Mesenchymal stem cell (in vitro differentiated cells and primary cell): ENCODE results near the gene MAP7D2.

ENCODE experiments used
- DNase-seq: peaks from one replicate; pipeline ENCODE4 v3.0.0-alpha.2; 2013
- H2AFZ ChIP-seq: one replicate; pipeline ENCODE4 v1.6.1; 2013; ENCODE audit warnings: low read depth, mild to moderate bottlenecking, control low read depth, inconsistent platforms, low read length, moderate library complexity
- H2AK5ac ChIP-seq: 2 replicates; pipeline ENCODE4 v1.6.1; 2013; ENCODE audit warnings: low read length, moderate library complexity, mild to moderate bottlenecking, inconsistent platforms; ENCODE audit not compliant: severe bottlenecking
- H2BK120ac ChIP-seq: one replicate; pipeline ENCODE4 v1.6.1; 2013; ENCODE audit warnings: low read depth, mild to moderate bottlenecking, inconsistent platforms, low read length, moderate library complexity
- H2BK12ac ChIP-seq, 2 experiments: one replicate each; pipeline ENCODE4 v1.6.1; 2013; ENCODE audit warnings: inconsistent platforms in 2 of 2, low read length in 2 of 2, mild to moderate bottlenecking in 2 of 2, moderate library complexity in 2 of 2, control low read depth in 1 of 2
- H2BK15ac ChIP-seq: one replicate; pipeline ENCODE4 v1.6.1; 2013; ENCODE audit warnings: mild to moderate bottlenecking, low read depth, inconsistent platforms; ENCODE audit not compliant: poor library complexity, severe bottlenecking
- H2BK5ac ChIP-seq: 2 replicates; pipeline ENCODE4 v1.6.1; 2013; ENCODE audit warnings: low read depth, mild to moderate bottlenecking, low read length, control low read depth, inconsistent platforms; ENCODE audit not compliant: poor library complexity, severe bottlenecking
- H3K14ac ChIP-seq, 2 experiments: one replicate each; pipeline ENCODE4 v1.6.1; 2013; ENCODE audit warnings: inconsistent platforms in 2 of 2, low read length in 2 of 2, control low read depth in 1 of 2, mild to moderate bottlenecking in 1 of 2, moderate library complexity in 1 of 2
- H3K18ac ChIP-seq, 2 experiments: one replicate each; pipeline ENCODE4 v1.6.1; 2013; ENCODE audit warnings: inconsistent platforms in 2 of 2, low read length in 2 of 2, control low read depth in 1 of 2, low read depth in 1 of 2, mild to moderate bottlenecking in 1 of 2
- H3K23ac ChIP-seq, 2 experiments: one replicate each; pipeline ENCODE4 v1.6.1; 2013; ENCODE audit warnings: inconsistent platforms in 2 of 2, low read length in 2 of 2, mild to moderate bottlenecking in 2 of 2, moderate library complexity in 2 of 2, control low read depth in 1 of 2
- H3K27ac ChIP-seq: 2 replicates; pipeline ENCODE4 v1.5.1; 2013; ENCODE audit warnings: mild to moderate bottlenecking, moderate library complexity, low read length, control low read depth, inconsistent platforms; ENCODE audit not compliant: poor library complexity, severe bottlenecking
- H3K27me3 ChIP-seq, 2 experiments: 2 replicates each; pipeline versions ENCODE4 v1.6.1 to v1.7.0; 2013; ENCODE audit warnings: low read length in 2 of 2, mild to moderate bottlenecking in 2 of 2, moderate library complexity in 2 of 2, control low read depth in 1 of 2, inconsistent platforms in 1 of 2; ENCODE audit not compliant: control insufficient read depth in 1 of 2, insufficient read depth in 1 of 2
- H3K36me3 ChIP-seq, 2 experiments: 2 replicates each; pipeline versions ENCODE4 v1.6.1 to v1.7.0; 2013; ENCODE audit warnings: low read length in 2 of 2, control low read depth in 1 of 2, inconsistent platforms in 1 of 2, low read depth in 1 of 2, mild to moderate bottlenecking in 1 of 2; ENCODE audit not compliant: insufficient read depth in 2 of 2, control insufficient read depth in 1 of 2
- H3K4ac ChIP-seq, 2 experiments: one replicate each; pipeline ENCODE4 v1.6.1; 2013; ENCODE audit warnings: inconsistent platforms in 2 of 2, low read length in 2 of 2, mild to moderate bottlenecking in 2 of 2, moderate library complexity in 2 of 2, control low read depth in 1 of 2, low read depth in 1 of 2
- H3K4me1 ChIP-seq: 2 replicates; pipeline ENCODE4 v1.6.1; 2013; ENCODE audit warnings: low read depth, low read length, control low read depth; ENCODE audit not compliant: control insufficient read depth, insufficient read depth
- H3K4me2 ChIP-seq: 2 replicates; pipeline ENCODE4 v1.6.1; 2013; ENCODE audit warnings: low read length, mild to moderate bottlenecking, inconsistent platforms; ENCODE audit not compliant: poor library complexity, severe bottlenecking
- H3K4me3 ChIP-seq, 2 experiments: 2 replicates each; pipeline versions ENCODE4 v1.5.1 to v1.7.0; 2013; ENCODE audit warnings: low read length in 2 of 2, mild to moderate bottlenecking in 2 of 2, control low read depth in 1 of 2, low read depth in 1 of 2; ENCODE audit not compliant: insufficient read depth in 1 of 2
- H3K79me1 ChIP-seq: replicated peaks from 2 replicates; pipeline ENCODE4 v1.6.1; 2013; ENCODE audit warnings: mild to moderate bottlenecking, control low read depth, low read length, inconsistent platforms; ENCODE audit not compliant: poor library complexity, severe bottlenecking
- H3K9ac ChIP-seq: 2 replicates; pipeline ENCODE4 v1.7.0; 2013; ENCODE audit warnings: mild to moderate bottlenecking, low read length, moderate library complexity
- H3K9me3 ChIP-seq: 2 replicates; pipeline ENCODE4 v1.7.0; 2013; ENCODE audit warnings: mild to moderate bottlenecking, low read length; ENCODE audit not compliant: control insufficient read depth
- H4K8ac ChIP-seq: one replicate; pipeline ENCODE4 v1.6.1; 2013; ENCODE audit warnings: inconsistent platforms, mild to moderate bottlenecking, low read length, moderate library complexity
- H4K91ac ChIP-seq: one replicate; pipeline ENCODE4 v1.6.1; 2013; ENCODE audit warnings: mild to moderate bottlenecking, low read length, inconsistent platforms
- WGBS: methylation state at CpG from one replicate; pipeline ENCODE4 v1.1.7; 2013; ENCODE audit warnings: mixed read lengths; 5-methylcytosine and 5-hydroxymethylcytosine counted together

The MAP7D2 gene

DNA sequence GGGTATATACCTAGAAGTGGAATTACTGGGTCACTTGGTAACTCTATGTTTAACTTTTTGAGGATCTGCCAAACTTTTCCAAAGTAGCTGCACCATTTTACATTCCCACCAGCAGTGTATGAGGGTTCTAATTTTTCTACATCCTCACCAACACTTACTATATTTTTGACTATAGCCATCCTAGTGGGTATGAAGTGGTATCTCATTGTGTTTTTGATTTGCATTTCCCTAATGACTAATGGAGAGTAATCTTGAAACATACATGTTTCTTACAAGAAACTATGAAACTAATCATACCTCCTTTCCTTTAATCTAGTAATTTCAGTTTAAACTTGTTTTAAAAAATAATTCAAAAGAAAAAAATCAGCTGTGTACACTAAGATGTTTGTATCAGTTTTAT, 143.7 kb downstream of the MAP7D2 start:
- H3K9me3 ChIP-seq, result peaks cover 6% of the 10 kb centered on the region
- no peak overlapping the region for H2BK120ac ChIP-seq
- no peaks in the 10 kb centered on the region for H3K27me3 ChIP-seq
- no peak overlapping the region for H2BK15ac ChIP-seq
- no peak overlapping the region for H3K4ac ChIP-seq
- no peak overlapping the region for H2AK5ac ChIP-seq
- H3K27ac ChIP-seq, result no peak overlapping the region
- H4K8ac ChIP-seq, result no peak overlapping the region
- H2BK5ac ChIP-seq, result no peak overlapping the region
- H3K14ac ChIP-seq, result no peak overlapping the region
- H3K18ac ChIP-seq, result no peak overlapping the region
- no peak overlapping the region for H4K91ac ChIP-seq
- DNase-seq, result no peak
- no peak overlapping the region for H3K9ac ChIP-seq
- H3K4me2 ChIP-seq, result no peak overlapping the region
- H3K4me1 ChIP-seq, result no peaks in the 10 kb centered on the region
- H3K4me3 ChIP-seq, result no peak overlapping the region
- H2AFZ ChIP-seq, result no peak overlapping the region
- H3K79me1 ChIP-seq, result peaks cover 8% of the 10 kb centered on the region
- H3K36me3 ChIP-seq, result peaks cover 0 to 2% of the 10 kb centered on the region in 2 experiments
- H3K23ac ChIP-seq, result no peak overlapping the region
- H2BK12ac ChIP-seq, result no peak overlapping the region

- no peaks in the 10 kb centered on the region for H3K9me3 ChIP-seq
- no peak for DNase-seq
- H2BK15ac ChIP-seq, result no peak overlapping the region
- H2BK5ac ChIP-seq, result no peak overlapping the region
- H3K4me2 ChIP-seq, result no peak overlapping the region
- no peak overlapping the region for H3K9ac ChIP-seq
- H3K4ac ChIP-seq, result no peak overlapping the region
- no peak overlapping the region for H4K91ac ChIP-seq
- no peak overlapping the region for H4K8ac ChIP-seq
- no peak overlapping the region for H3K4me3 ChIP-seq
- no peak overlapping the region for H2AFZ ChIP-seq
- no peak overlapping the region for H3K23ac ChIP-seq
- no peak overlapping the region for H2AK5ac ChIP-seq
- no peak overlapping the region for H2BK12ac ChIP-seq
- 90% methylated on average over 6 of the region's 6 CpGs for WGBS
- H3K14ac ChIP-seq, result no peak overlapping the region
- peaks cover 0 to 30% of the 10 kb centered on the region in 2 experiments for H3K36me3 ChIP-seq
- no peak overlapping the region for H3K18ac ChIP-seq
- no peaks in the 10 kb centered on the region for H3K4me1 ChIP-seq
- H3K27me3 ChIP-seq, result peaks cover 0 to 3% of the 10 kb centered on the region in 2 experiments
- H3K27ac ChIP-seq, result no peak overlapping the region
- H3K79me1 ChIP-seq, result peaks cover 5% of the 10 kb centered on the region
- H2BK120ac ChIP-seq, result no peak overlapping the region
Measured at GRCh38 chrX:19968276-19968675, 148.4 kb downstream of the MAP7D2 start.

GRCh38 chrX:19966056-19966455, 150.7 kb downstream of the MAP7D2 start:
- H4K8ac ChIP-seq, result no peak overlapping the region
- H2BK15ac ChIP-seq, result no peak overlapping the region
- peaks cover 5% of the 10 kb centered on the region for H3K79me1 ChIP-seq
- no peak overlapping the region for H3K4me2 ChIP-seq
- H3K14ac ChIP-seq, result no peak overlapping the region
- no peak overlapping the region for H3K4ac ChIP-seq
- H3K4me3 ChIP-seq, result no peak overlapping the region
- no peak overlapping the region for H3K18ac ChIP-seq
- peaks cover 0 to 30% of the 10 kb centered on the region in 2 experiments for H3K36me3 ChIP-seq
- no peak overlapping the region for H2BK5ac ChIP-seq
- DNase-seq, result no peak
- no peak overlapping the region for H2BK12ac ChIP-seq
- H3K23ac ChIP-seq, result no peak overlapping the region
- no peaks in the 10 kb centered on the region for H3K4me1 ChIP-seq
- no CpG with 5 or more reads among the region's 1 CpG for whole genome bisulfite sequencing
- peaks cover 0 to 3% of the 10 kb centered on the region in 2 experiments for H3K27me3 ChIP-seq
- H2AFZ ChIP-seq, result no peak overlapping the region
- no peak overlapping the region for H2AK5ac ChIP-seq
- no peak overlapping the region for H2BK120ac ChIP-seq
- no peaks in the 10 kb centered on the region for H3K9me3 ChIP-seq
- no peak overlapping the region for H3K27ac ChIP-seq
- no peak overlapping the region for H3K9ac ChIP-seq
- H4K91ac ChIP-seq, result no peak overlapping the region

- Histone ChIP-seq H3K4ac (no peak overlapping the region), H3K79me1 (peaks cover 11% of the 10 kb centered on the region)
Measured at GRCh38 chrX:19964017-19964710, 152.5 kb downstream of the MAP7D2 start.

More at GRCh38 chrX:19964017-19964710, 152.5 kb downstream of the MAP7D2 start:
- no peak overlapping the region for H4K91ac ChIP-seq
- no peak overlapping the region for H3K18ac ChIP-seq
- no peak overlapping the region for H2BK120ac ChIP-seq
- WGBS, result 93% methylated on average over 7 of the region's 9 CpGs
- no peak overlapping the region for H2AK5ac ChIP-seq
- peaks cover 3 to 30% of the 10 kb centered on the region in 2 experiments for H3K36me3 ChIP-seq
- no peak for DNase-seq
- no peak overlapping the region for H3K9ac ChIP-seq
- no peak overlapping the region for H3K27ac ChIP-seq
- peaks cover 0 to 3% of the 10 kb centered on the region in 2 experiments for H3K27me3 ChIP-seq
- H3K23ac ChIP-seq, result no peak overlapping the region
- H4K8ac ChIP-seq, result no peak overlapping the region
- H2BK15ac ChIP-seq, result no peak overlapping the region
- no peak overlapping the region for H2BK12ac ChIP-seq
- no peak overlapping the region for H2BK5ac ChIP-seq
- H3K4me1 ChIP-seq, result no peaks in the 10 kb centered on the region
- no peak overlapping the region for H3K4me2 ChIP-seq
- no peak overlapping the region for H3K4me3 ChIP-seq
- no peak overlapping the region for H3K14ac ChIP-seq
- H2AFZ ChIP-seq, result no peak overlapping the region
- H3K9me3 ChIP-seq, result no peaks in the 10 kb centered on the region
